ENCODE measurements around the gene EPSTI1.

EPSTI1 gene

DNA sequence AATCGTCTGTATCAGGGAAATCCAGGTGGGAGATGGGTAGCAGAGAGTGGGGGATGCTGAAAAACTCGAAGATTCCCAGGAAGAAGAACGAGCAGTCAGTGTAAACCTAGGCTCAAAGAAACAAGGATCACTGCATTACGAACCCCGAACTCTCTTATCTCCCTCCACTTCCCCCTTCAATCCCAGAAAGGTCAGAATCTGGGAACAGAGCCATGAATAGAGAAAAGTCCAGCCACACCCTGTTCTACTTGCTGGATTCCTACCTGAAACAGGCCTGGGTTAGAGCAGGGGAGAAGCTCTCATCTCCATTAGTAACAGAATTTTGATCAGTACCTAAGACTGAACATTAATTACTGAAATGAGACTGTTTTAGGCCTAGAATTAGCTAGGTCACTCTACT lies 24.4 kb downstream of the EPSTI1 start:
- no peak for TF ChIP-seq CTCF (IDR thresholded peaks at IDR 0.05; ENCODE audit: low read depth, low read length)
- no peak overlapping the region for H3K4me3 ChIP-seq (replicated peaks in 1 of 2; ENCODE audit: low read depth in 2 of 2, low read length in 2 of 2)
- peak in 1 of 2 donors; percentile 36 for DNase-seq (ENCODE audit: low read depth in 2 of 2)

- DNase-seq (ENCODE audit: low read depth in 2 of 2) = no peak
- no peak overlapping the region for H3K4me3 ChIP-seq (replicated peaks in 1 of 2; ENCODE audit: low read depth in 2 of 2, low read length in 2 of 2)
- TF ChIP-seq CTCF (IDR thresholded peaks at IDR 0.05; ENCODE audit: low read depth, low read length) = no peak
Observed at GRCh38 chr13:42965281-42965680, 26.8 kb downstream of the EPSTI1 start.

DNA sequence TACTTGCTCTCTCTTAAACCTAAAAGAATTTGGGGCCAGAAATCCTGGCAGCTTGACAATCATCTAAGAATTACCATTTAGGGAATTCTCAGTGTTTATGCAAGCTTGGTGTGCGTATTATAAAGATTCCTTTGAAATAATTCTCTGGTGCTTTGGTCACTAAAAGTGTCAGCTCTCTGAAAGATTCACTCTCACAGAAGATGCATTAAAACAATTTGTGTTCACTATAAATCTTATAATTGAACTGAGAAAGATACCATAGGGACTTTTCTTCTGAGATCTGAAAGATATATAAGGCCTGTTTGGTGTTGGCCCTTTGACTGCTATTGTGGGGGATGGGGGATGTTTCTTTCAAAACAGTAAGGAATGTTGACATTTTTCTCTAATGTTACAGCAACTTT lies 27.3 kb downstream of the EPSTI1 start:
- no peak overlapping the region for H3K4me3 ChIP-seq (replicated peaks in 1 of 2; ENCODE audit: low read depth in 2 of 2, low read length in 2 of 2)
- no peak for TF ChIP-seq CTCF (IDR thresholded peaks at IDR 0.05; ENCODE audit: low read depth, low read length)
- peak in 1 of 2 donors; percentile 15 for DNase-seq (ENCODE audit: low read depth in 2 of 2)

- no peak overlapping the region for H3K4me3 ChIP-seq (replicated peaks in 1 of 2; ENCODE audit: low read depth in 2 of 2, low read length in 2 of 2)
- TF ChIP-seq CTCF (IDR thresholded peaks at IDR 0.05; ENCODE audit: low read depth, low read length) = no peak
- peak in 1 of 2 donors; percentile 7 for DNase-seq (ENCODE audit: low read depth in 2 of 2)
Observed at GRCh38 chr13:42959615-42960014, 32.4 kb downstream of the EPSTI1 start.

DNA sequence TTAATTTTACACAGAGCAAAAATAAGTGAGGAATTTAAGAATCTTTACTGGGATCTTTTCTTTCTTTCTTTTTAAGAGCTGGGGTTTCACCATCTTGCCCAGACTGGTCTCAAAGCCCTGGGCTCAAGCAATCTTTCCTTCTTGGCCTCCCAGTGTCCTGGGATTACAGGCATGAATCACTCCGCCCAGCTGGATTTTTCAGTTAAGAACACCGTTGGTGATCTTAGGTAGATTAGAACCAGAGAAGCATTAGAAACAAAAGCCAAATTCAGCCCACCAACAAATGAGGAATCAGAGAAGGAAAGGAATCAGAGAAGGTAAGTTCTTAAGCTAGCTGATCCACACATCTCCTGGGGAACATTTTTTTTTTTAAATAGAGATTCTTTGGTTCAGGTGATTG lies 34.2 kb downstream of the EPSTI1 start:
- no peak for TF ChIP-seq CTCF (IDR thresholded peaks at IDR 0.05; ENCODE audit: low read depth, low read length)
- DNase-seq (ENCODE audit: low read depth in 2 of 2) = no peak
- no peak overlapping the region for H3K4me3 ChIP-seq (replicated peaks in 1 of 2; ENCODE audit: low read depth in 2 of 2, low read length in 2 of 2)

DNA sequence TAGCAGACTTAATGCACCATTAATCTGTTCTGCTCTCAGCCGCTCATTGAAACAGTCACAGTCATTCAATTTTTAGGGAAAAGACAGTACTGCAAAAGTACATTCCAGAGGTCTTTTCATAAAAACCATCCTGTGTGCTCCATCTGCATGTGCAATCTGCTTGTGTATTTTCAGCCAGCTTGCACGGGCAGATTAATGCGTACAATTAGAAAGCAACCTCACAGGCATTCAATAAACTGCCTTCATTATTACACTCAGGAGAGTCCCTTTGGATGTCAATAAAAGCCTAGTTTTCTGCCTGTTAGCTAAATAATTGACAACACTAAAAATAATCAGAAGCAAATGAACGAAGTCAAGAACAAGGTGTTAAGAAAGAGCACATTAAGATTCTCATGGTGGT lies 41.9 kb downstream of the EPSTI1 start:
- no peak for DNase-seq (ENCODE audit: low read depth in 2 of 2)
- TF ChIP-seq CTCF (IDR thresholded peaks at IDR 0.05; ENCODE audit: low read depth, low read length) = no peak
- no peak overlapping the region for H3K4me3 ChIP-seq (replicated peaks in 1 of 2; ENCODE audit: low read depth in 2 of 2, low read length in 2 of 2)

GRCh38 chr13:42947925-42948324 lies 44.1 kb downstream of the EPSTI1 start:
- no peak overlapping the region for H3K4me3 ChIP-seq (replicated peaks in 1 of 2; ENCODE audit: low read depth in 2 of 2, low read length in 2 of 2)
- TF ChIP-seq CTCF (IDR thresholded peaks at IDR 0.05; ENCODE audit: low read depth, low read length) = no peak
- no peak for DNase-seq (ENCODE audit: low read depth in 2 of 2)
